Fibroblast of mammary gland (primary cell): ENCODE data around the gene CMTM2.

Source experiments
- DNase-seq: peaks from one replicate; pipeline ENCODE4 v3.0.0-alpha.2; 2010; ENCODE audit warnings: low read depth
- H3K4me3 ChIP-seq: 2 replicates; pipeline ENCODE4 v1.5.1; 2011; ENCODE audit warnings: low read depth, mild to moderate bottlenecking, low read length, moderate library complexity; ENCODE audit not compliant: control insufficient read depth
- CTCF ChIP-seq: conservative IDR thresholded peaks from 2 replicates; pipeline ENCODE4 v1.5.1; 2011; ENCODE audit warnings: low read depth, low read length, inconsistent platforms; ENCODE audit not compliant: control insufficient read depth, insufficient read depth

The CMTM2 gene

DNA sequence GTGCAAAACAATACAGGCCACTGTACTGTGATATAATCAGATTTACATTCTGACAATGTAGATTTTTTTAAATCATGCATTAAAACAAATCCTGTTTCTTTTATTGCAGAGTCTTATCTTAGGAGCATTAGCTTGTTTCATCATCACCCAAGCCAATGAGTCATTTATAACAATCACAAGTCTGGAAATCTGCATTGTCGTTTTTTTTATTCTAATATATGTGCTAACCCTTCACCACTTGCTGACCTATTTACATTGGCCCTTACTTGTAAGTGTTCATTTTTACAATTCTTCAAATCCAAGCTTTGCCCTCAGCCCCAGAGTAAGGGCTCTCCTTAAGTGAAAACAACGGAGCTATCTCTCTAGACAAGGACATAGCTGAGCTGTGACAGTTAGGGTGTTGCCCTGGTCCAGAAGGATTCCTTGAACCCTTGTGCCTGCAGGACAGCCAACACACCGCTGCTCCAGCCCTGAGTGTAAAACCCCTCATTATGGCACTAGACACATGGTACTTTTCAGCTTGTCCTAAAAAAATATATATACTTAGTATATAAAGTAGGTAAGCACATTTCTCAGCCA is 9.3 kb upstream of the CMTM2 start:
- no peak for TF ChIP-seq CTCF
- peak; percentile 72 for DNase-seq
- H3K4me3 ChIP-seq: no peak overlapping the region

DNA sequence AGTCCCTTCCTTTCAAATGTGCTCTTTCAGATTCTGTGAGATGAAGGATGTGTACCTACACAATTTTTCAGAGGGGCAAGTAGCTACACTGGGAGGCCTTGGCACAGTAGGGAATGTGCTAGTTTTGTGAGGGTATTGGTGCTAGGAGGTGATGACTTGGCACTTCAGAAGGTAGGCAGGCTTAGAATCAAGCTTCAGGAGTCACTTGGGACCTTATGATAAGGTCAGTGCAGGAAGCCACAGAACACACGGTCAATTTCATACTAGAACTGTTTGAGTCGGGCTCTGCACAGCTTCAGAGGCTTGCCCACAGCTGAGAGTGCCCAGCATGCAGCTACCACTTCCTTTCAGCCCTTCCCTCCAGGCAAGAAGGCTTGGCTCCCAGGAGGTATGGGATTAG is 6.9 kb upstream of the CMTM2 start:
- no peak for TF ChIP-seq CTCF
- DNase-seq: no peak
- no peak overlapping the region for H3K4me3 ChIP-seq

DNA sequence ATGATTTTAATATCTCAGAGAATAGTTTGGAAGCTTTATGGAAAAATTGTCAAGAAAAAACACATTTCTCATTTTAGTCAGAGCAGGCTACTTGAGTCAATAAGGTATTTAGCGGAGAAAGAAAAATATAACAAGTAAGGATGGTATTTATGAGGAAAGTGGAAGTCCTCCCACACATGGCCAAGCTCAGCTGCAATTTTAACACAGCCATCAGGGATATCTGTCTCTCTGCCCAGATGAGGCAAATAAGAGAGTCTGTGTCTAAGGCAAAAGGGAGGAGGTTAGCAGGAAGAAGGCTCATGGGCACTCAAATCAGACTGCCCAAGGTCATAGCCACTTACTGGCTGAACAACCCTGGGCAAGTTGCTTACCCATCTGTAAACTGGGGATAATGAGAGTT is 5.2 kb upstream of the CMTM2 start:
- DNase-seq: no peak
- no peak for TF ChIP-seq CTCF
- no peak overlapping the region for H3K4me3 ChIP-seq

GRCh38 chr16:66574531-66574930 is 4.7 kb upstream of the CMTM2 start:
- TF ChIP-seq CTCF: no peak
- DNase-seq: no peak
- H3K4me3 ChIP-seq: no peak overlapping the region

GRCh38 chr16:66575060-66575459 is 4.2 kb upstream of the CMTM2 start:
- DNase-seq: no peak
- no peak overlapping the region for H3K4me3 ChIP-seq
- no peak for TF ChIP-seq CTCF

DNA sequence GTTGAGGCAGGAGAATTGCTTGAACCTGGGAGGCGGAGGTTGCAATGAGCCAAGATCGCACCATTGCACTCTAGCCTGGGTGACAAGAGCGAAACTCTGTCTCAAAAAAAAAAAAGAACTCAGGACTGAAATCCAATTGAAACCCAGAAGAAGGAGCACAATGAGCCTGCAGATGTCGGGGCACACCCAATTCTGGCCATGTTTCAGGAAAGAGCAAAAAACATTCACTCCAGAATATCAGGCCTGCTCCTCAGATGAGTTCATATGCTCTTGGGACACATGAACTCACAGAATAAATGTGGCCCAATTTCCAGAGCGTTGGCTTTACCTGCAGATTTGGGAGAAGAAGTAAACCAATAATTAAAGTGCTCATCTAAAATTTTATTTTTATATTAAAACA is 3.0 kb upstream of the CMTM2 start:
- H3K4me3 ChIP-seq: no peak overlapping the region
- TF ChIP-seq CTCF: no peak
- DNase-seq: no peak
